UCSD-AML1 (cell line): ENCODE results near the gene TMEM240.
"Not testable (repeated sequence)": the region's sequence is repeated elsewhere in the genome, so short reads cannot be mapped to it uniquely, and the experiment has no call there.

Experiments used
- DNase-seq: peaks from one replicate; lab custom pipeline; 2025; ENCODE audit not compliant: unreplicated experiment; lab: John Stamatoyannopoulos, UW

TMEM240 gene

DNA sequence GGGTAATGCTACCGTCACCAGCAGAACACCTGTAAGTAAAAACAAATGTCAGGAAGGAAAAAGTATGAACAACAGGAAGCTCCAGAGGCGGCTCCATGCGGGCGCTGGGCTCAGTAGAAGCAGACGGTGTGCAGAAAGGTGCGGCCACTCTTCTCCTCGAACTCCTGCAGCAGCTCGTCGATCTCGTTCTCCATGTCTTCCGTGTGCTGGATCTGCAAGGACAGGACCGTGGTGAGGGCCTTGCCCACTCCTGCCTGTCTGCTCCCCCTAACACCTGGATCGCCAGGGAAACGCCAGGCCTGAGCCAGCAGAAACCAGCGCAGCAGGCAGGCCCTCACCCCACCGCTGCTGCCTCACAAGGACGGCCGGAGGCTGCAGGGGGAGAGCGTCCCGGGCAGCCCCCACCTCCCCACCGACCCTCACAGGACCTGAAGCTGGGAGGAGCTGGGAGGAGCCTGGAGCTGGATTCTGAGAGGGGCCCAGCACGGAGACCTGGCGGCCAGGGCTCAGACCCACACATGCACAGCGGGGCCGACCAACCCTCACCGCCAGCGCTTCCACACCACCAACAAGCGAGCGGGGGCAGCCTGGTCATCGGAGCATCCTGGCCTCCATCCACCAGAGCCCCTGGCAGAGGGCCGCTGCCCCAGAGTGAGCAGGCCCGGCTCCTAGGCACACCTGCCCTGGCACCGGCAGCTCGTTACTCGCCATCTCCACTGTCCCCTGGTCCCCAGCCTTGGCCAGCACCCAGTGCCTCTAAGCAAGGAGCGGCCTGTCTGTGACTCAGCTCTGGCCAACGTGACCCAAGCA, 1.7 kb upstream of the TMEM240 start:
- no peak for DNase-seq

DNA sequence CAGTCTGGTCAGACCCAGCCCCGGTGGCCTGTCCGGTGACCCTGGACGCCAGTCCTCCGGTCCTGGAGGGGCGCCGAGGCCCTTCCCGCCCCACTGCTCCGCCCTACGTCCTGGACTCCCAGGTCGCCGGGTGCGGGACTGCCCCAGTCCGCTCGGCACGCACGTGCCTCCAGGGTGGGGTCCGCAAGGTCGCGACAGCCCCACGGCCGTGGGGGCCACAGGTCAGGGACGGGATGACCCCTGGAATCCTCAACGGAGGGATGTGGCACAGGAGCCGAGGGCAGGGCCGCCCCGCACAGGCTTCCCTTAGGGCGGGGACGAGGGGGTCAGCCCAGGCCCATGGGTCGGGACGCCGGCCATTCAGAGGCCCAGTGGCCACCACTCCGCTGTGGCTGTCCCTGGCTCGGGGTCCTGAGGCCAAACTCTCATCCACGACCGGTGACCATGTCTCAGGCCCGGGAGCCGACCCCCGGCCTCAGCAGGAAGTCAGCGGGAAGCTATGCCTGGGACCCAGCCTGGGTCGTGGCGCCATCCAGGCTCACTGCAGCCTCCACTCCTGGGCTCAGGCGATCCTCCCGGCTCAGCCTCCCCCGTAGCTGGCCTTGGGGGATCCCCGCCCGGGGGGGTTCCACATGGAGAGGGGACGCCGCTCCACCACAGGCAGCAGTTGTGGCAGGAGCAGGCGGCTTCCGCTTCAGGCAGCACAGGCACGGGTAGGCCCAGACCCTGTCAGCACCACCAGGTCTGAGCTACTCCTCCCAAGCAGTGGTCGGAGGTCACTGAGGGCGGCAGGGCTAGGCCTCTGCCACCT, 599 bp upstream of the TMEM240 start:
- no peak for DNase-seq

DNA sequence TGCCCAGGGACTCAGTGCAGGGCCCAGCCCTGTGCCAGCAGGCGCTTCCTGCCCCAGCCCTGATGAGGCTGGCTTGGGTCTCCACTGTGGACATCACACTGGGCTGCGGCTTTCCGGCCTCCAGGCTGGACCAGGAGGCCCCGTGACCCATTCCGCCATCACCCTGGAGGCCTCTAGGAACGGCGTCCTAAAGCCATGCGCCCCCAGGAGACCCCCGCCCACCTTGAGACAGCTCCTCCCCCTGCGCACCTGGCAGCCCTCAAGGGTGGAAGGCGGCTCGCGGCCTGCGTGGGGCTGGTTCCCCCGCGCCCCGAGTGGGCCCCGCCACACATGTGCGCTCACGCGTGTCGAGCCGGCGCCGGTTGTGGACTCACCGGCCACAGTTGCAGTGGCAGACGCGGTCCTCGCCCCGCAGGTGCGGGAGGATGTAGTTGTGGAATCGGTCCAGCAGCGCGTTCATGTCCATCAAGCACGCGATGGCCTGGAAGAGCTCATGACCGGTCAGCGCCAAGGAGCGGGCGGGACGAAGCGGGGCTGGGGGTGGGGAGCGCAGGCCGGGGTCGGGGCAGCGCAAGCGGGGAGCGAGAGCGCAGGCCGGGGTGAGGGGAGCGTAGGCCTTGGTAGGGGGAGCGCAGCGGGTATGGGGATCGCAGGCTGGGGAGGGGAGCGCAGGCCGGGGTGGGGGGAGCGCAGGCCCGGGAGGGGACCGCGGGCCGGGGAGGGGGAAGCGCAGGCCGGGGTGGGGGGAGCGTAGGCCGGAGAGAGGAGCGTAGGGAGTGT, 924 bp downstream of the TMEM240 start:
- DNase-seq: no peak

DNA sequence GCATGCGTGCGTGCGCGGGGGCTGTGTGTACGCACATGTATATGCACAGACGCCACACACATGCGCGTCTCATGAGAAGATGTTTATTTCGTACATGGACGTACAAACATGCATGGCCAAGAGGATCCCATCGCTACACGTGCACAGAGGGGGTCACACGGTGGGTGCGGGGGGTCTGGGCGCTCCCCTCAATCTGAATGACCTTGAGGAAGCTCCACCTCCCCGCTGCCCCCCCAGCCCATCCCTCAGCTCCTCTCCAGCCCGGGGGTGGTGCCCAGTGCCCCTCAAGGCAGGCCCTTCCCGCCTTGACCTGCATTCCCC, 1.5 kb downstream of the TMEM240 start:
- DNase-seq: no peak

DNA sequence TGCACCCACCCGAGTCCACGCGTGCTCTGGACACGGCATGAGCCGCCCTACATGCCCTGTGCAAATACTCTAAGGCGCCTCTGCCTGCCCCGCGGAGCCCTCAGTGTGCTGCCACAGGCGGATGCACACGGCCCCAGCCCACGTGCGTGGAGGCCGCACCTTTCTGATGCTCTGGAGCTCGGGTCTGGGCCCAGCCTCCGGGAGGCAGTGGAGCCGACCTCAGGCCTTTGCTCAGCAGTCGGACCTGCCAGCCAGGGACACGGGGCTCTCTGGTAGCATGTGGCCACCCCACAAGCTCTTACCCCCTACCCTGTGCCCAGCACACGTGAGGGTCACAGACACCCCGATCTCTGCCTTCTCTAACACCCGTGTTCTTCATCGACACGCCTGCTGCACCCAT, 2.1 kb downstream of the TMEM240 start:
- no peak for DNase-seq

DNA sequence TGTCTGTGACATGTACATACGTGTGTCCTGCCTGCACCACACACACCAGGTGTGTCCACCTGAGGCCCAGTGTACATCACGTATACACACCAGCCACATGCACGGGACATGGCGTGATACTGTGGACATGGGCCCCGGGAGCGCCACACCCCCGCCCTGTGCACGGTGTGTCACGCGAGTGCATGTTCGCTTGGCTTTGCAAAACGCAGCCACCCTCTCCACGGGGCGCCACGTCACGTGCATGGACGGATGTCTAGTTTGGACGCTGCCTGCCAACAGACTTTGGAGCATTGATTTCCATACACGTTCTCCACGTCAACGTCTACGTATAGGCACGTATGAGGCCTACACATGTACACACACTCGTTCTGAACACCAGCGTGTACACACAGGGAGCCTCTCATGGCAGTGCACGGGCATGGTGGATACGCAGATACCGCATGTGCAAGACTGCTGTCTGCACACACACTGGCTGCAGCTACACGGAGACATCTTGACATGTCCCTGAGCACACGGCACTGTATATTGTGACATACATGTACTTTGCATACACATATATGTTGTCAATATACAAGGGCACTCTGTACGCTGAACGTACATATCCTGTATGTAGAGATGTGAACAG, 2.7 kb downstream of the TMEM240 start:
- no peak for DNase-seq

DNA sequence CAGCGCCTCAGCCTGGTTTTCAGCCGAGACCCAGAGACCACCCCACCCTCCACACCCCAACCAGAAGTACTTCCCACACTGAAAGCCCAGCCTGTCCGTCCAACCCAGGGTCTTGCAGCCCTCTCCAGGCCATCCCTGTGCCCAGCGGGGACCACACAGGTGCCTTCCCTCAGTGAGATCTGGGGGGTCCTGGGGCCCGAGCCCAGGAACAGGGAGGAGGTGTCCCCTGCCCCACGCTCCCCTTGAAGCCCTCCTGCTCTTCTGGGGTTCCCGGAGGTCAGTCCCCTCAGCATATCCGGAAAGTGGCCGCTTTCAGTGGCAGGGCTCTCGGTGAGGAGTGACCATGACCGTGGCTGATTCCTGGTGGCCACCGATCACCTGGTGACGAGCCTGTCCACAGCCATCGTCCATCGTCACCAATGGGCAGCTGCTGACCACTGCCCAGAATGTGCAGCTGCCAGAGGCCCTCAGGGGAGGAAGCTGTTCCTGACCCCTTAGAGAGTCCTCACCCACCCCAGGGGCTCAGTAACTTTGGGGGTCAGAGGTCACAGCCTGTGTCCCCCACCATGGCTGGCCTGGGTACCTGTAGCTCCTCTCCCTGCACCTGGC, 3.4 kb downstream of the TMEM240 start:
- DNase-seq: no peak

DNA sequence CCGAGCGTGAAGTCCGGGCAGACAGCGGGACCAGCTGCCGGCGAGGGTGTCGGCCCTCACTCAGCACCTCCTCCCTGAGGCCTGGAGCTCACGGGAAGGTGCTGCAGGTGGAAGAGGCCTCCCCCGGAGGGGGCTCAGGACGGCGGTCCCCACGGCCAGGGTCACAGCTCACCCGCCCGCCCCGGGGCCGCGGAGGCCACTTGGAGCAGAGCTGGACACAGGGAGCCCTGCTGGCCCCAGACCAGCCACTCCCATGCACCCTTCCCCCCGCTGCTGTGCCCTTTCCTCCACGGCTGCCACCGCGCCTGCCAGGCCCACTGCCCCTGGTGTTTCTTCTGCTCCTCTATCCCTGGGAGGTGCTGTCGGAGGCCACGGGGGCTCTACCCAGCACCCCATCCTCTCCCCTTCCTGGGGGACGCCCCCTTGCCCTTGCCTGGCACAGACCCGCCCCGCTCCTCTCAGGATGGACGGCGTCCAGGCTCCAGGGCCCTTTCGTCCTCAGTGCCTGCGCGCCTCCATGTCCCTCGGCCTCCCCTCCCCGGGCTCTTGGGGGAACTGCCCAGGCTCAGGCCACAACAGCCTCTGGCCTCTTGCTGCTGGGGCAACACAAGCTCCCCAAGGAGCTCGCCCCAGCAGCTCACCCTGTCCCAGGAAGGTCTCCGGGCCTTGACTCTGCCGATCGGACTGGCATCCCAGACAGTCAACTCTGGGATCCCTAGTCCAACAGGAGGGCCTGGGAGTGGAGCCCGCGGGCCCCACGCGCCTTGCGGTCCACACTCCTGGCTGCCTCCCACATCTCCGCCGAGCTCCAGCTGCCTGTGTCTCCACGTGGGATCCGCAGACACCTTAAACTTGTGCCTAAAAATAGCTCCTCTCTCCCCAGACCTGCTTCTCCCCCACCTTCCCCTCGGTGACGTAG, 4.1 kb downstream of the TMEM240 start:
- DNase-seq: no peak

DNA sequence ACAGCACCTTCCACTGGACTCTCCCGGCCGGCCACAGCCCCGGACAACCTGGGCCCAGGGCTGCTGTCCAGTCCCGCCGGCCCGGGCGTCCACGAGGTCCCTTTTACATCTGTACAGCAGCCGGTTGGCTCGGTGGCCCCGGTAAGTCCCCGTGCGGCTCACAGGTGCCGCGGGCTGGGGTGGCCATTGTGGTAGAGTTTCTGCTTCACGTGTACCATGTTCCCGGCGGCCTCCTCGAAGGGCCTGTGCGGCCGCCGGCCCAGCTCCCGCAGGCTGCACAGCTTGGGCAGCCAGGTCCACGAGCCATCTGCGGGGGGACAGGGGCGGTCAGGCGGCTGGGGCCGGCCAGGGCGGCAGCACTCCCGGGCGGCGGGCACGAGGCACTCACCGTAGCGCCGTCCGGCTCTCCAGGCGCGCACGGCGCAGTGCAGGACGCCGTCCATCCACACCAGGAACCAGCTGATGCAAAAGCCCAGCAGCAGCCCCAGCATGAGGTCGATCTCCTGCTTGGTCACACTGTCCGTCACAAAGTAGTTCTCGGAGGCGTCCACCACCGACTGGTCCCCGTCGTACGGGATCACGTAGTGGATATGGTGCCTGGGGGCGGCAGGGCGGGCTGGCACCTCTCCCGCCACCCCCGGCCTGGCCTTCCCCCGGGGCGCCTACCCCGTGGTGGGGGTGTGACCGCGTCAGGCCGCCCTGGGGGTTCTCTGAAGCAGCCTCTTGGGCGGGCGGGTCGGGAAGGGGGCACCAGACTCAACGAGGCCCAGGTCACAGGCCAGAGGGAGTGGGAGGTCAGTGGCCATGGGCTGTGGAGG, 5.0 kb downstream of the TMEM240 start:
- no peak for DNase-seq

DNA sequence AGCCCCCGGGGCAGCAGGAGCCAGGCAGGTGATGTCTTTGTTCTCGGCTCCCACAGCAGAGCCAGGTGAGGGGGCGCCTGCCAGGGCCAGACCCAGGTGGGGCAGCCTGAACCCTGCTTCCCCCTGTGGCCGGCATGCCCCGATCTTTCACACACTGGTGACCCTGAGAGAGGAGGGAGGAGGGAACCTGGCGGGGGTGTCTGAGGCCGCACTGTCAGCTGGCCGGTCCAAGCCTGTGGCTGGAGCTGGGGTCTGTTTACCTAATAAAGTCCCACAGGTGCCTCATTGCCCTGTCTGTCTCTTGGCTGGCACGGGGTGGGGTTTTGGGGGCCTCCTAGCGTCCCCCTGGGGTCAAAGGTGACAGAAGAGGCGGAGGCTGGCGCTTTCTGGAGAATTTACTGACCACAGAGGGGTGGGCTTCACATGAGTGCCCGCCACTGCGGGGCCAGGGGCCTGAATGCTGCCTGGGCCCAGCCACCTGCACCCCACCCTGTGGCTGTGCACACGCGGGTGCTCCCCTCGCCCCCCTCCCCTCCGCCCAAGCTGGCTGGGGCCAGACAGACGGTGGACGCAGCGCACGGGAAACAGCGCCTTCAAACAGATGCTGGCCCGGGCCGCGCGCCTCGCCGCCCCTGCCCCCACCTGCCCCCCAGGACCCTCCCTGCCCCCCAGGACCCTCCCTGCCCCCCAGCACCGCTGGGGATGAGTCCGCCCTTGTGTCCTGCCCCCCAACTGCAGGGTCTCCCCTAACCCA, 5.8 kb downstream of the TMEM240 start:
- DNase-seq: no peak

DNA sequence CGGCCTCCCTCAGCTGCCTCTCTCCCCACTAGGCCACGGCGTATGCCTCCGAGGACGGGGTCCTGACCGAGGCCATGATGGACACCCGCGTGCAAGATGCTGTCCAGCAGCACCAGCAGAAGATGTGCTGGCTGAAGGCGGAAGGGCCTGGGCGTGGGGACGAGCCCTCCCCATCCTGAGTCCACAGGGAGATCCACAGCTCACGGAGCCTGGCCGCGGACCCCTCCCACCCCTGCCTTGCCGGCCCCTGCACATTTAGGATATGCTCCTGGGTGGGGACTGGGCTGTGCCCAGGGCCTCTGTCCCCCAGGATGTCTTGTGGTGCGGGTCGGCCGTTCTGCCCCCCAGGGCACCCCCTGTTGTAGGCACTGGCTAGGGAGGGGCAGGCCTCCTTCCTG, 6.5 kb downstream of the TMEM240 start:
- DNase-seq: not testable (repeated sequence)

DNA sequence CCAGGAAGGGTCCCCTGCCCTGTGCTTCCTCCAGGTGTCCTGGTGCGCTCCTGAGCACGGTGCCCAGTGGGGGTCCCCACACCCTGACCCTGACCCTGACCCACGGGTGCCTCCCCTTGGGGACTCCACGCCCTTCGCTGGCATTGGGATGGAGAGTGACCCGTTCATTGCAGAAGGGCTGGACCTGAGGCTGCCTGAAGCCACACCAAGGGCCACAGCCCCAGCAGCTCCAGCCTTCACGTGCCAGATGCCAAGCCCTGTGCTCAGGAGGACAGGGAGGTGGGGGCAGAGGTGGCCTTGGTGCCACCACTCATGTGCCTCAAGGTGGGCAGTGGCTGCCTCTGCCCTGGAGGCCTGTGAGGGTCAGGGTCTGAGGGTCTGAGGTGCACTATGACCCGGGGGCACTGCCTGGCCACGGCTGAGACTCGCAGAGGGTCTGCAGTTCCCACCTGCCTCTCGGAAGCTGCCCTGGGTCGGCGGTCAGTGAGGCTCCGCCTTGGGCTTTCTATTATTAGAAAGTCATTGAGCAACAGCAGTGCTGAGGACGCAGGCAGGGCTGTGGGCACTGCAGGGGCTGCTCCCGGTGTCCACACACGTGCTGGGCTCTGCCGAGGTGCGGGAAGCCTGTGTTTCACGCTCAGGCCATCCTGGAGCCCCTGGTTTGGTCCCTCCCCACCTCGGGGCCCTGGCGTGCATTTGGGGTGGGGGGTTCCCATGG, 7.1 kb downstream of the TMEM240 start:
- DNase-seq: not testable (repeated sequence)

DNA sequence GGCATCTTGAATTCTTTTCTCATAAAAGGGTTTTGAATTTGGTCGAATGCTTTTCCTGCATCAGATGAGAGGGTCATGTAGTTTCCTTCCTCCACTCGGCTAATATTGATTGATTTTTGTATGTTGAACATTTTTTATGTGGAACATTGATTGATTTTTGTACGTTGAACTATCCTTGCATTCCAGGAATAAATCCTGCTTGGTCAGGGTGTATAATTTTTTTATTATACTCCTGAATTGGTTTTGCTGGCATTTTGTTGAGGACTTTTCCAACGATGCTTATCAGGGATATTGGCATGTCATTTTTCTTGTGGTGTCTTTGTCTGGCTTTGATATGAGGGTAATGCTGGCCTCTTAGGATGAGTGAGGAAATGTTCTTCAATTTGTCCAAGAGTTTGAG, 8.5 kb downstream of the TMEM240 start:
- no peak for DNase-seq

DNA sequence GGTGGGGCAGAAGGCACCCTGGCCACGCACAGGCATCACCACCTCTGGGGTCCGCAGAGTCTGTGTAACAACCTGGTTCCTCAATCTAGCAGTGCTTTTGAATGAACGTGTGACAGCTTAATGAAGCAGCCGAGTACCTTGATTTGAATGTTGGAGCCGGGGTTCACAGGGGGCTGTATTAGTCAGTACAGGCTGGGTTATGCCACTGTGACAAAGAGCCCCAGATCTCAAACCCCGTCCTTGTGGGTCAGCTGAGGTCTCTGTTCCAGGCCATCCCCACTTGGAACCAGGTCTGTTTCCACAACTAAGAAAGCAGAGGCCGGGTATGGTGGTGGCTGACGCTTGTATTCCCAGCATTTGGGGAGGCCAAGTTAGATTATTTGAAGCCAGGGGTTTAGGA, 10.5 kb downstream of the TMEM240 start:
- DNase-seq: no peak

DNA sequence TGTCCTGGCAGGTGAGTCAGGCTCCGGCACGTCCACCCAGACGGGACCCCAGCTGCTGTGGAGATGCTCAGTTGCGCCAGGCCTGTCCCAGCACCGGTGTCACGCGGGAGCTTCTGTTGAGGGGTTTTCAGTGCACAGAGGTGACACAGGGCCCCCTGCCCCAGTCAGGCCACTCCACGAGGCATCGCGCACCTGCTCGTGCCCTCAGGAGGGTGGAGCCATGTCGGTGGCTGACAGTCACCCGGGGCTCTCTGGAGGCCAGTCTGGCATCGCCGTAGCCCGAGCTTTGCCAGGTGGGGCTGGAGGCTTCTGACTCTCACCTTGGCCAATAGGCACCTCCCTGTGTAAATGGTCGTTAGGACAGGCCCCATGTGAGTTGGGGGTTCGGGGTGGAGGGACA, 11.1 kb downstream of the TMEM240 start:
- no peak for DNase-seq

DNA sequence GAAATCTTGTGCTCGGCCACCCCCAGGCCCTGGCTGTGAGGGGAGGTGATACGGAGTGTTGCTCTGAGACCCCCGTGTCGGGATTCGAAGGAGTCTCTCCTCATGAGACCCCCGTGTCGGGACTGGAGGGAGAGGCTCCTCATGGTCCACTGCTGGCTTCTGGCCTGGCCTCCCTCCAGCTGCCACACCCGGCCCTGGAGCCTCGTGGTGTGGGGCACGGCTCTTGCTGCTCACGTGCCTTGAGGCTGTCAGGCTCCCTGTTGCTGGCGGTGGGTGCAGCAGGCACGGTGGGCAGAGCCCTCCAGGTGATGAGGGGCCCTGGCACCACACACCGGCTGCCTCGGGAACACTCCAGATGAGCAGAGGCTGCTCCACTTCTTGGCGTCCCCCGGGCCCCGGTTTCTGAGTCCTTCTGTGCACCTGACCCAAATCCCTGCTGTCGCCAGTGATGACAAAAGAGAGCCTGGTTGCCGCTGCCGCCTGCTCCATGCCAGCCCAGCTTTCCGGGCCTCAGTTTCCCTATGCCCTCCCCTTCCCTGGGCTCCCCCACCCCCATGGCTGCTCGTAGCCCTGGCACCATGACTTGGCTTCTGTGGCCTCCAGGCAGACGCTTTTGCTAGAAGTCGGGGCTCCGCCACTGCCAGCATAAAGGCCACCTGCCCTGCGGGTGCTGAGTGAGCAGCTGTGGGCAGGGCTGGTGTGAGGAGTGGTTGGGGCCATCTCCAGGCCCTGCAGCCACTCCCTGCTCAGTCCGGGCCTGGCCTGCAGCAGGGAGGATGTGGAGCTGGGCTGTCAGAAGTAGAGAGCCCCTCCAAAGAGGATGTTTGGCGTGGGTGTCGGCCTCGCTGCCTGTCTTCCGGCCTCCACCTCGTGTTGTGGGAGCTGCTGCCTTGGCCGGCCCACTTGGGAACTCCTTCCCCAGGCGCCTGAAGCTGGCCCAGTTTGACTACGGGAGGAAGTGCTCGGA, 11.8 kb downstream of the TMEM240 start:
- DNase-seq: no peak
